ENCODE data around the gene C1orf21.

C1orf21 gene

GRCh38 chr1:184535191-184535970 is 148.6 kb downstream of the C1orf21 start:
- H3K4me3 ChIP-seq (ENCODE audit: low read depth, low read length) = no peak overlapping the region
- TF ChIP-seq, protein P1, sequence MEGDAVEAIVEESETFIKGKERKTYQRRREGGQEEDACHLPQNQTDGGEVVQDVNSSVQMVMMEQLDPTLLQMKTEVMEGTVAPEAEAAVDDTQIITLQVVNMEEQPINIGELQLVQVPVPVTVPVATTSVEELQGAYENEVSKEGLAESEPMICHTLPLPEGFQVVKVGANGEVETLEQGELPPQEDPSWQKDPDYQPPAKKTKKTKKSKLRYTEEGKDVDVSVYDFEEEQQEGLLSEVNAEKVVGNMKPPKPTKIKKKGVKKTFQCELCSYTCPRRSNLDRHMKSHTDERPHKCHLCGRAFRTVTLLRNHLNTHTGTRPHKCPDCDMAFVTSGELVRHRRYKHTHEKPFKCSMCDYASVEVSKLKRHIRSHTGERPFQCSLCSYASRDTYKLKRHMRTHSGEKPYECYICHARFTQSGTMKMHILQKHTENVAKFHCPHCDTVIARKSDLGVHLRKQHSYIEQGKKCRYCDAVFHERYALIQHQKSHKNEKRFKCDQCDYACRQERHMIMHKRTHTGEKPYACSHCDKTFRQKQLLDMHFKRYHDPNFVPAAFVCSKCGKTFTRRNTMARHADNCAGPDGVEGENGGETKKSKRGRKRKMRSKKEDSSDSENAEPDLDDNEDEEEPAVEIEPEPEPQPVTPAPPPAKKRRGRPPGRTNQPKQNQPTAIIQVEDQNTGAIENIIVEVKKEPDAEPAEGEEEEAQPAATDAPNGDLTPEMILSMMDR (IDR thresholded peaks at IDR 0.05; ENCODE audit: control insufficient read depth, extremely low read depth, insufficient read depth) = no peak
- DNase-seq (ENCODE audit: low read depth) = no peak

- no peak for DNase-seq (ENCODE audit: low read depth)
- H3K4me3 ChIP-seq (ENCODE audit: low read depth, low read length) = no peak overlapping the region
- TF ChIP-seq, protein P1 (IDR thresholded peaks at IDR 0.05; ENCODE audit: control insufficient read depth, extremely low read depth, insufficient read depth) = no peak
Observed at GRCh38 chr1:184536246-184536985, 149.6 kb downstream of the C1orf21 start.

GRCh38 chr1:184539580-184539979 is 152.8 kb downstream of the C1orf21 start:
- TF ChIP-seq, protein P1 (IDR thresholded peaks at IDR 0.05; ENCODE audit: control insufficient read depth, extremely low read depth, insufficient read depth) = no peak
- DNase-seq (ENCODE audit: low read depth) = no peak
- H3K4me3 ChIP-seq (ENCODE audit: low read depth, low read length) = no peak overlapping the region

DNA sequence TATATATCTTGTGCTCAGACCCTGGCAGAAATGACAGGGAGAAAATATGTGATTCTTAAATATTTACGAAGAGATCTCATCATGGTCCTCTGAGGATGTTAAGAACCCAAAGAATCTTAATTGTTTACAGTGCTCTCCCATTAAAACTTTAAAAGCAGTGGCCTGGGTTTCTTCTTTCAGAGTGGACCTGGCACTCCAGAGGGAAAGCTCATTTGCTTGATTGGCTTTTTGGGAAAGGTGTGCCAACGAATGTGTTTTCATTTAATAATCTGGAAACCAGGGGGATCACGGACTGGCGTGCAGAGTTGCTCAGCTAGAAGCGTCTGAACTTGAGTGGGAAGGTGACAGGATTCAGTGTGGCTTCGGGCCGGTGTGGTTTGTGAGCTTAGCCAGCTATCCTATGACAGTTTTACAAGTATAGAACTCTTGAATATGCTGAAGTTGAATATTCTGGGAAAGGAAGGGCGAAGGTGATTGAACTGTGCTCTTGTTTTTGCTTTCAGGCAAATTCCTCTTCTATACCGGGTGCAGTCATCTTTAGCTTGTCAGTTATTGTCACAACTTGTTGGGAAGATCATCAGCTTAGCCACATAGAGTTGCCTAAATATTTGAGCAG is 154.8 kb downstream of the C1orf21 start:
- H3K4me3 ChIP-seq (ENCODE audit: low read depth, low read length) = no peak overlapping the region
- DNase-seq (ENCODE audit: low read depth) = no peak
- TF ChIP-seq, protein P1 (IDR thresholded peaks at IDR 0.05; ENCODE audit: control insufficient read depth, extremely low read depth, insufficient read depth) = no peak

DNA sequence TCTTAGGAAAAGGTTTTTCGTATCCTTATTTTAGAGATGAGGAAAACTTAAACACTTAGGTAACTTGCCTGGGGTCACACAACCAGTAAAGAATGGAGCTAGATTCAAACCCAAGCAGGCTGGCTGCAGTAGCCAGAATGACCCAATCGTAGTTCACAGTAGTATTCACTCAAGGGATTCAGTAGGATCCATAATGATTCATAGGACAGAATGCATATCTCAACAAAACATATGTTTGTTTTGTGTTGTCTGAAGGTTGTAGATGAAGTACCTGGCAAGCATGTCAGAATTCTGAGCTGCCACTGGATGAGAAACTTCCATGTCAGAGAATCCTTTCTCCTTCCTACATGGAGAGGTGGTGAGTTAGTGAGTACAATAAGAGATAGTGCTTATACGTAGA is 155.5 kb downstream of the C1orf21 start:
- TF ChIP-seq, protein P1 (IDR thresholded peaks at IDR 0.05; ENCODE audit: control insufficient read depth, extremely low read depth, insufficient read depth) = no peak
- DNase-seq (ENCODE audit: low read depth) = no peak
- H3K4me3 ChIP-seq (ENCODE audit: low read depth, low read length) = no peak overlapping the region

DNA sequence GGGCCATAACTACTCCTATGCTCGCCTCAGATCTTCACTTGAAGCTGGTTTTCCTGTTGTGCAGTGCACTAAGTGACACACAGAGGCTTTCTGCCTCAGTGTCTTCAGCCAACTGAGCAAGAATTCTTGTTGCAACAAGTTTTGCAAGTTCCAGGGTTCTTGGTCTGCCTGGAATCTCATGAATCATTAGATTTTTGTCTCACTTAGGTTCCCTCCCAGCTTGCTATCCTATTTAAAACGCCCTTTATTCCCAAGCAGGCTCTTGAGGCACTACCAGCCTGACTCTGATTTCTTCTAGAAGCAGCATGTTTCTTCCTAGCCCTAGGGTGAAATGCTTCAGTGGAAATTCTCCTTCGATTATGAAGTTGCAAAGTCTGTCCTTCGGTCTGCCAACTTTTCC is 158.8 kb downstream of the C1orf21 start:
- H3K4me3 ChIP-seq (ENCODE audit: low read depth, low read length) = no peak overlapping the region
- TF ChIP-seq, protein P1 (IDR thresholded peaks at IDR 0.05; ENCODE audit: control insufficient read depth, extremely low read depth, insufficient read depth) = no peak
- no peak for DNase-seq (ENCODE audit: low read depth)

All from LNCaP clone FGC (cell line).